Chondrocyte (in vitro differentiated cells): ENCODE data around the gene NMD3. TPM values are rescaled to one million over a fixed set of nuclear protein-coding genes. Genes with fewer than 3 reads are reported as not detected.

Experiments used
- DNase-seq: peaks from one replicate; pipeline ENCODE4 v3.0.0; 2021; ENCODE audit warnings: mixed read lengths, low spot score
- H3K27ac Mint-ChIP-seq: one replicate; pipeline ENCODE4 v1.8.0; 2021; ENCODE audit warnings: mild to moderate bottlenecking, moderate library complexity, mixed read lengths; ENCODE audit not compliant: unreplicated experiment
- H3K27me3 Mint-ChIP-seq: 2 replicates; pipeline ENCODE4 v1.8.0; 2021; ENCODE audit warnings: low read depth, mixed read lengths
- H3K36me3 Mint-ChIP-seq: 2 replicates; pipeline ENCODE4 v1.8.0; 2021; ENCODE audit warnings: low read depth, mixed read lengths
- H3K4me1 Mint-ChIP-seq: 2 replicates; pipeline ENCODE4 v1.8.0; 2021; ENCODE audit warnings: low read depth, mild to moderate bottlenecking, mixed read lengths
- H3K4me3 Mint-ChIP-seq: one replicate; pipeline ENCODE4 v1.8.0; 2021; ENCODE audit warnings: mild to moderate bottlenecking, moderate library complexity, mixed read lengths; ENCODE audit not compliant: unreplicated experiment
- H3K9me3 Mint-ChIP-seq: 2 replicates; pipeline ENCODE4 v1.8.0; 2021; ENCODE audit warnings: low read depth, mixed read lengths
- total RNA-seq: library from RNA; stranded (reverse); gene quantifications from 3 replicates; pipeline ENCODE4 v1.2.1, GENCODE V29; 2021
- TF ChIP-seq, protein P1 (sequence below): fragments of 200-600 bp; sonication (generic); IDR thresholded peaks from 2 replicates; pipeline ENCODE4 v1.5.0; 2021; ENCODE audit warnings: antibody characterized with exemption, mild to moderate bottlenecking, moderate library complexity

NMD3 gene
- total RNA-seq, 1 donor from 2014 or later: 67.8 TPM

DNA sequence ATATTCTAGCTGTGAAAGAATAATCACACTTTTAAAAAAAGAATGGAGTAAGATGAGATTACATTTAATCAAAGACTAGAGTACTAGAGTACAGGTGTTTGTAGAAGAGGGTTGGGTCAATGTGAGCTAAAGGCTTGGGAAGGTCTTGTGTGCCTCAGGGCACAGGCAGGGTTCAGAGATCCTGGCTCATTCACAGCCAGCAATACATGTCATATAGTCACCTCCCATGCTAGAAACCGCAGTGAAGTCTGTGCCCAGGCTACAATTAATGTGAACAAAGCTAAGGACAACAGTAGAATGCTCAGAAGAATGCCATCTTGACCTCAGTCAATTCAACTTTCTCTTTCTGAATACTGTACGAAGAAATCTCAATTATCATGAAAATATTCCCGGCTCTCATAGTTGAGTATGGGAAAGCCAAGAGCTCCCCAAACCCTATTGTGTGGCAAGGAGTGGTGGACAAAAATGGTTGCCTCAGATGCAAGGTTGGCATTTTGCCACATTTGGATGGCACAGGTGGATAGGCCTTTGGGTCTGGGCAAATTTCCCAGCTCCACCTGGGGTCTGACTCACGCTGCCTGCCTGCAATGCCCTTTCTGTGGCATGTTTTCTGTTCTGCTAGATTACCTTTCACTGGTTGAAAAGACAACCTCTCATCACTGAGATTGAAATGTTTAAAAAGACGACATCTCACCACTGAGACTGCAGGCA lies 70.2 kb downstream of the NMD3 start:
- no peaks in the 10 kb centered on the region for H3K36me3 Mint-ChIP-seq
- DNase-seq: no peak
- H3K9me3 Mint-ChIP-seq: peaks cover 9% of the 10 kb centered on the region
- no peak overlapping the region for H3K27ac Mint-ChIP-seq
- no peaks in the 10 kb centered on the region for H3K4me1 Mint-ChIP-seq
- no peak overlapping the region for H3K4me3 Mint-ChIP-seq
- no peaks in the 10 kb centered on the region for H3K27me3 Mint-ChIP-seq
- TF ChIP-seq, protein P1, sequence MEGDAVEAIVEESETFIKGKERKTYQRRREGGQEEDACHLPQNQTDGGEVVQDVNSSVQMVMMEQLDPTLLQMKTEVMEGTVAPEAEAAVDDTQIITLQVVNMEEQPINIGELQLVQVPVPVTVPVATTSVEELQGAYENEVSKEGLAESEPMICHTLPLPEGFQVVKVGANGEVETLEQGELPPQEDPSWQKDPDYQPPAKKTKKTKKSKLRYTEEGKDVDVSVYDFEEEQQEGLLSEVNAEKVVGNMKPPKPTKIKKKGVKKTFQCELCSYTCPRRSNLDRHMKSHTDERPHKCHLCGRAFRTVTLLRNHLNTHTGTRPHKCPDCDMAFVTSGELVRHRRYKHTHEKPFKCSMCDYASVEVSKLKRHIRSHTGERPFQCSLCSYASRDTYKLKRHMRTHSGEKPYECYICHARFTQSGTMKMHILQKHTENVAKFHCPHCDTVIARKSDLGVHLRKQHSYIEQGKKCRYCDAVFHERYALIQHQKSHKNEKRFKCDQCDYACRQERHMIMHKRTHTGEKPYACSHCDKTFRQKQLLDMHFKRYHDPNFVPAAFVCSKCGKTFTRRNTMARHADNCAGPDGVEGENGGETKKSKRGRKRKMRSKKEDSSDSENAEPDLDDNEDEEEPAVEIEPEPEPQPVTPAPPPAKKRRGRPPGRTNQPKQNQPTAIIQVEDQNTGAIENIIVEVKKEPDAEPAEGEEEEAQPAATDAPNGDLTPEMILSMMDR: no peak

DNA sequence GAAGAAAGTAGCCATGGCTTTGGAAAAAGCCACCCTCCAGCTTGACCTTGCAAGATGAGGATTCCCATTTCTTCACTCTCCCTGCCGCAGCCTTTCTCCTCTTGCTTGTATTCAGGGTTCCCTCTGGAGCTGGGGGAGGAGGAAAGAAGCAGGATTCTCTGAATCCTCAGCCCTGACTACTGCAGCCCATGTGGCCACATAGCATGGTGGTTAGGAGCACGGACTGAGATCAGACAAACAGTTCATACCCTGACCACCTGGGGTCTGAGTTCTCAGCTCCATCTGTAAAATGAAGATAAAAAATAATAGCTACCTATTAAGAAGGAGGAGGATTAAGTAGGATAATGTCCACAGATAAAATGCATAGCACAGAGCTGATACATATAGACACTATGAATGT lies 72.3 kb downstream of the NMD3 start:
- TF ChIP-seq, protein P1: no peak
- Mint-ChIP-seq H3K36me3 (peaks cover 8% of the 10 kb centered on the region), H3K27me3 (no peaks in the 10 kb centered on the region), H3K4me1 (no peaks in the 10 kb centered on the region), H3K4me3 (no peak overlapping the region), H3K27ac (no peak overlapping the region), H3K9me3 (peaks cover 15% of the 10 kb centered on the region)
- DNase-seq: no peak

DNA sequence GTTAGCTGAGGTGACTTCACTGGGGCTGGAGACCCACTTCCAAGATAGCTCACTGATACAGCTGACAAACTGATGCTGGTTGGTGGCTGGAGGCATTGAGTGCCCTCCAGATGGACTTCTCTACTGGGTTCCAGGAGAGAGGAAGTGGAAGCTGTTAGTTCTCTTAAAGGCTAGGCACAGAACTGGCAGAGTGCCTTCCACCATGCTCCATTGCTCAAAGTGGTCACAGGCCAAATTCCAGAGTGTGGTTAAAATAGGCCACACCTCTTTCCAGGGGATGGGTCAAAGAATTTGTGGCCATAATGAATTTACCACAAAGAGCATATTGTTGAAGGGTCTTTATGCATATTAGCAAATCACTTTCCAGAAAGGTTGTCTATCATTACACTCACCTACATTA lies 74.2 kb downstream of the NMD3 start:
- TF ChIP-seq, protein P1: no peak
- H3K27me3 Mint-ChIP-seq: no peaks in the 10 kb centered on the region
- H3K9me3 Mint-ChIP-seq: peaks cover 23% of the 10 kb centered on the region
- H3K4me3 Mint-ChIP-seq: no peak overlapping the region
- no peak for DNase-seq
- no peaks in the 10 kb centered on the region for H3K4me1 Mint-ChIP-seq
- no peak overlapping the region for H3K27ac Mint-ChIP-seq
- H3K36me3 Mint-ChIP-seq: peaks cover 15% of the 10 kb centered on the region

DNA sequence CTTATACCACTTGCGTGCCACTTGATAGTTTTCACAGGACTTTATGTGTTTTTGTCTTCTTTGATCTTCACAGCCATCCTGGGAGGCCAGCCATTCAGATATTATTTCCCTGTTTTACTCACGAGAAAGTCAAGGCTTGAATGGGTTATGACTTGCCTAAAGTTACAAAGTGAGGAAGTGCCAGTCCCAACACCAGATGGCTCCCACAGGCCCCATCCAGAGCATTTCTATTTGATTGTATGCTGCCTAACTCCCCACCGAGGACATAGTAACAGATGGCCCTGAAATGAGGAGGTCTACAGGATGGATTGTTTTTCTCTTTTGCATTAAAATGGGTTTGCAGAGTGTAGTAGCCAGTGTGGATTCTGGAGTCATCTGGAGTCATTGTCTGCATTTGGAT lies 75.7 kb downstream of the NMD3 start:
- Mint-ChIP-seq H3K4me3 (no peak overlapping the region), H3K4me1 (no peaks in the 10 kb centered on the region), H3K27me3 (no peaks in the 10 kb centered on the region), H3K9me3 (peaks cover 23% of the 10 kb centered on the region), H3K27ac (no peak overlapping the region), H3K36me3 (peaks cover 15% of the 10 kb centered on the region)
- no peak for DNase-seq
- TF ChIP-seq, protein P1: no peak

Other genes starting within 250 kb of the NMD3 start
- 14.1 to 24.8 TPM (median 22.0 TPM) in 3 replicates for gene B3GALNT1, start 116.0 kb upstream of the NMD3 start, total RNA-seq
- not detected in 3 replicates for gene SPTSSB, start 150.2 kb downstream of the NMD3 start, total RNA-seq